CD4-positive, alpha-beta T cell treated with Interleukin-21 for 1 hour (primary cell): ENCODE measurements around the gene ENTHD1.
"Not testable (repeated sequence)": the region's sequence is repeated elsewhere in the genome, so short reads cannot be mapped to it uniquely, and the experiment has no call there.

Experiments
- DNase-seq: peaks from one replicate; pipeline ENCODE4 v3.0.0-alpha.2; 2020

Gene ENTHD1

GRCh38 chr22:39897841-39898240 is 4.3 kb upstream of the ENTHD1 start:
- DNase-seq = no peak

- DNase-seq = no peak
These were observed 2.9 kb upstream of the ENTHD1 start for GRCh38 chr22:39896313-39896996.

GRCh38 chr22:39895682-39896081 is 2.1 kb upstream of the ENTHD1 start:
- no peak for DNase-seq

- DNase-seq = no peak
These were observed 1.1 kb upstream of the ENTHD1 start for GRCh38 chr22:39894554-39895092.

- DNase-seq = not testable (repeated sequence)
These were observed 3.6 kb downstream of the ENTHD1 start for GRCh38 chr22:39889924-39890323.

GRCh38 chr22:39883057-39883456 is 10.5 kb downstream of the ENTHD1 start:
- no peak for DNase-seq

GRCh38 chr22:39880722-39881121 is 12.8 kb downstream of the ENTHD1 start:
- DNase-seq = no peak

- no peak for DNase-seq
These were observed 16.3 kb downstream of the ENTHD1 start for GRCh38 chr22:39877079-39877845.

GRCh38 chr22:39875176-39875885 is 18.2 kb downstream of the ENTHD1 start:
- DNase-seq = not testable (repeated sequence)

- no peak for DNase-seq
These were observed 19.6 kb downstream of the ENTHD1 start for GRCh38 chr22:39873965-39874364.

- DNase-seq = no peak
These were observed 21.0 kb downstream of the ENTHD1 start for GRCh38 chr22:39872548-39872947.

GRCh38 chr22:39871008-39871798 is 22.4 kb downstream of the ENTHD1 start:
- DNase-seq = no peak

- not testable (repeated sequence) for DNase-seq
These were observed 23.8 kb downstream of the ENTHD1 start for GRCh38 chr22:39869797-39870196.

- DNase-seq = no peak
These were observed 24.8 kb downstream of the ENTHD1 start for GRCh38 chr22:39868741-39869140.

- DNase-seq = no peak
These were observed 33.5 kb downstream of the ENTHD1 start for GRCh38 chr22:39859903-39860588.

GRCh38 chr22:39856588-39856987 is 37.0 kb downstream of the ENTHD1 start:
- no peak for DNase-seq

- DNase-seq = no peak
These were observed 40.8 kb downstream of the ENTHD1 start for GRCh38 chr22:39852799-39853198.

GRCh38 chr22:39851606-39852315 is 41.8 kb downstream of the ENTHD1 start:
- DNase-seq = no peak

- DNase-seq = no peak
These were observed 46.1 kb downstream of the ENTHD1 start for GRCh38 chr22:39847477-39847876.

GRCh38 chr22:39846539-39846938 is 47.0 kb downstream of the ENTHD1 start:
- not testable (repeated sequence) for DNase-seq

GRCh38 chr22:39845529-39845928 is 48.0 kb downstream of the ENTHD1 start:
- DNase-seq = no peak
